Small intestine (tissue), 7 donors: Measurements from ENCODE around the gene SYMPK. TPM values are rescaled to one million over a fixed set of nuclear protein-coding genes. Genes with fewer than 3 reads are reported as not detected.

ENCODE experiments used
- DNase-seq, 2 donors: peaks; one replicate each; pipeline versions ENCODE4 v3.0.0 to v3.0.0-alpha.2; 2013
- FAIRE-seq: peaks from 2 replicates; lab custom pipeline; 2012; peaks lifted over from hg19 to GRCh38; lab: Jason Lieb, UNC
- H3K27ac ChIP-seq, 3 donors: one replicate each; pipeline ENCODE4 v1.5.1; 2013; ENCODE audit warnings: low read length in 2 of 3, mild to moderate bottlenecking in 2 of 3, control low read depth in 1 of 3, inconsistent platforms in 1 of 3, low read depth in 1 of 3, moderate library complexity in 1 of 3
- H3K27me3 ChIP-seq, 3 donors: one replicate each; pipeline ENCODE4 v1.6.1; 2013; ENCODE audit warnings: low read length in 3 of 3, inconsistent platforms in 1 of 3; ENCODE audit not compliant: control insufficient read depth in 3 of 3, insufficient read depth in 3 of 3
- H3K36me3 ChIP-seq, 3 donors: one replicate each; pipeline ENCODE4 v1.6.1; 2013; ENCODE audit warnings: low read length in 3 of 3, inconsistent platforms in 1 of 3, low read depth in 1 of 3, mild to moderate bottlenecking in 1 of 3, moderate library complexity in 1 of 3; ENCODE audit not compliant: control insufficient read depth in 3 of 3, insufficient read depth in 2 of 3
- H3K4me1 ChIP-seq, 3 donors: one replicate each; pipeline ENCODE4 v1.6.1; 2013; ENCODE audit warnings: low read length in 2 of 3, inconsistent platforms in 1 of 3, low read depth in 1 of 3, mild to moderate bottlenecking in 1 of 3, moderate library complexity in 1 of 3; ENCODE audit not compliant: control insufficient read depth in 3 of 3, insufficient read depth in 2 of 3
- H3K4me3 ChIP-seq, 3 donors: one replicate each; pipeline ENCODE4 v1.5.1; 2013; ENCODE audit warnings: low read length in 3 of 3, control low read depth in 1 of 3, inconsistent platforms in 1 of 3, low read depth in 1 of 3, mild to moderate bottlenecking in 1 of 3, moderate library complexity in 1 of 3
- H3K9me3 ChIP-seq, 2 donors: one replicate each; pipeline ENCODE4 v1.6.1; 2013; ENCODE audit warnings: low read depth in 1 of 2, low read length in 1 of 2; ENCODE audit not compliant: control insufficient read depth in 2 of 2, insufficient read depth in 1 of 2
- whole genome bisulfite sequencing, 3 donors: extraction: QIAGEN DNeasy Blood & Tissue Kit; methylation state at CpG; one replicate each; pipeline ENCODE4 v1.1.7; 2013; 5-methylcytosine and 5-hydroxymethylcytosine counted together
- polyA plus RNA-seq, 4 donors: library from polyadenylated mRNA; stranded (reverse) in 3 of 4; unstranded in 1 of 4; fragments of 200-250 nt in 3 of 4; fragments of 120-200 nt in 1 of 4; gene quantifications; one replicate each; pipeline versions ENCODE4 v1.2.1 to v1.2.3, GENCODE V29; 2013
- donor health status: healthy with polysubstance abuse.
- donor health status: control.
- donor health status: control.
- donor health status: Bipolar disorder and iron deficiency.
- donor health status: healthy.

The SYMPK gene
- polyA plus RNA-seq, 4 donors = 64.8 to 106 (median 72.4) TPM

DNA sequence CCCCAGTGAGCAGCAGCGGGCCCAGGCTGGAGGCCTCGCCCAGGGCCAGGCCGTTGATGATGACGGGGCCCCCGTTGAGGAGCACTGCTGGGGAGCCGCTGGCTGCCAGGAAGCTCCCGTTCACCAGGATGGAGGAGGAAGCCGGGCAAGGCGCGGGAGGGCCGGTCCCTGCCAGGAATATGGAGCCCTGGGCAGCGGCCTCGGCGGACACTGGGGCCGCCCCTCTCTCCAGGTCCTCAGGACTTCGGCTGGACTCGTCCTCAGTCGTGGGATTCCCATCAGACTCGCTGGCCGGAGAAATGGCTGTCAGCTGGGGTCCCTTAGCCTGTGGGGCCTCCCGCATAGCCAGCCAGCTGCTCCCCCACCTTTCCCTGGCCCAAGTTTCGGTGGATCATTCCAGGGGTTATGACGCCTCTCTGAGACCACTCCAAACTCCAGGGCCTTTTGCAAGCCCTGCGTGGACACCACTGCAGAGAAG lies 96.0 kb downstream of the SYMPK start:
- peaks cover 0 to 39% (median 2%) of the 10 kb centered on the region in 3 donors for H3K4me1 ChIP-seq

DNA sequence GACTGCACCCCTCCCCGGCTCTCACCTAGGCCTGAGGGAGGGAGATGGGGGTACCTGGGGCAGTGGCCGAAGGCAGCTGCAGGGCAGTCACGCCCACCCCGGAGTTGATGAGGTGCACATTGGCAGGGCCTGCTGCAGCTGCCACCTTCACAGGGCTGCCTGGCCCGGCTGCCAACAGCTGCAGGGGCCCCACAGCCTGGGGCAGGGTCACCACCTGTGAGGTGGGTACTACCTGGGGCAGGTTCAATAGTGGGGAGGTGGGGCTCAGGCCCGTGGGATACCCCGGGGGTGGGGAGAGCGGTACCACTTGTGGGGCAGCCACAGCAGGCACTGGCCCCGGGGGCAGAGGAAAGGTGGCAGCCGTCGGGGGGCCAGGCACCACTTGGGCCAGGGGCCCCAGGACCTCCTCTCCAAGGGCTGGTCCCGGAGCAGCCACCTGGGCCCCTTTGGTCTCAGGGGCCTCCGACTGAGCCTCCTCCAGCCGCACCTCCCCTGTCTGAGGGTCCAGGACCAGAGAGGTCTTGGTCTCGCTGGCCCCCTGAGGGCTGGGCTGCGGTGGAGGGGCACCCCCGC lies 96.6 kb downstream of the SYMPK start:
- WGBS, 3 donors = 59 to 64% (median 63%) methylated on average over 15 to 17 of the region's 17 CpGs
- Histone ChIP-seq H3K4me3 (peak overlapping the region in 1 of 3 donors; percentile 73), H3K27me3 (peaks cover 0 to 14% (median 2%) of the 10 kb centered on the region in 3 donors), H3K27ac (peak overlapping the region in 2 of 3 donors; percentile 84 to 90), H3K9me3 (no peaks in the 10 kb centered on the region), H3K4me1 (peaks cover 0 to 38% (median 0%) of the 10 kb centered on the region in 3 donors), H3K36me3 (peaks cover 0 to 17% (median 0%) of the 10 kb centered on the region in 3 donors)
- FAIRE-seq = no peak
- no peak for DNase-seq

More for the DNA sequence above, 96.0 kb downstream of the SYMPK start:
- WGBS, 3 donors = 25 to 36% (median 34%) methylated on average over 22 to 24 of the region's 24 CpGs
- peaks cover 0 to 22% (median 0%) of the 10 kb centered on the region in 3 donors for H3K36me3 ChIP-seq
- H3K4me3 ChIP-seq = peak overlapping the region in 2 of 3 donors; percentile 68 to 73
- no peak for FAIRE-seq
- no peaks in the 10 kb centered on the region for H3K9me3 ChIP-seq
- peak overlapping the region in 2 of 3 donors; percentile 84 to 90 for H3K27ac ChIP-seq
- H3K27me3 ChIP-seq = peaks cover 0 to 14% (median 2%) of the 10 kb centered on the region in 3 donors
- DNase-seq = no peak

DNA sequence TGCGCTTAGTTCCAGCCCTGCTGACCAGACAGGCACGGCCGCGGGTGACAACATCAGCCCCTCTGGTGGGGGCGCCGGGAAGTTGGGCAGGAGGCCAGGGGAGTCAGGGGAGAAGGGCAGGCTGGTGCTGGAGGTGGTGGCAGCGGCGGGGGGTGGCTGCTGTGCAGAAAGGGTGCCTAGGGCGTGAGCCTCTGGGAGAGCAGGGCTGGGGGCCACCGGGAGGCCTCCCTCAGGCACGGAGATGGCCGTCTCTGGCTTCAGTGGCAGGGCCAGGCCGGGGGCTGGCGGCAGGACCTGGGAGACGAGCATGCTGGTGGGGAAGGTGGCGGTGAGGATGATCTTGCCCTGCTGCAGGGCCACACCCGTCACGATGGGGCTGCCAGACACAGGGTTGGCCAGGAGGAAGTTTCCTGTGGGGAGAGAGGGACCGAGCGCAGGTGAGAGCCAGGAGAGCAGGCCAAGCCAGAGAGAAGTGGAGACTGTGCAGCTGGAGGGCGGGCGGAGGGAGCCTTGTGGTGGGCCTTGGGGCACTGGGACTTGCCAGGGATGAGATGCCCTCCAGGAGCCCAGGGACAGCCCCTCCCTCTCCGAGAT lies 97.1 kb downstream of the SYMPK start:
- 77 to 81% (median 79%) methylated on average over 18 to 23 of the region's 23 CpGs for WGBS, 3 donors
- no peak for DNase-seq
- Histone ChIP-seq H3K36me3 (peaks cover 0 to 12% (median 0%) of the 10 kb centered on the region in 3 donors), H3K4me3 (no peak overlapping the region), H3K4me1 (peaks cover 0 to 32% (median 0%) of the 10 kb centered on the region in 3 donors), H3K27ac (no peak overlapping the region), H3K27me3 (peaks cover 0 to 14% (median 2%) of the 10 kb centered on the region in 3 donors), H3K9me3 (no peaks in the 10 kb centered on the region)
- FAIRE-seq = no peak

Other genes starting within 250 kb of the SYMPK start
- gene EML2, start 223.8 kb downstream of the SYMPK start, polyA plus RNA-seq = 10 to 100 TPM; 18.9 to 39.9 (median 20.8) TPM
- gene GIPR, start 194.9 kb downstream of the SYMPK start, polyA plus RNA-seq = 1 to 10 TPM in 2 of 4 donors, under 1 TPM in 2; 0.67 to 9.1 (median 0.97) TPM
- gene SNRPD2, start 171.2 kb downstream of the SYMPK start, polyA plus RNA-seq = 100 to 1,000 TPM; 209 to 422 (median 250) TPM
- 1 to 10 TPM; 4.1 to 8.7 (median 5.5) TPM for gene QPCTL, start 170.5 kb downstream of the SYMPK start, polyA plus RNA-seq
- gene FBXO46, start 132.3 kb downstream of the SYMPK start, polyA plus RNA-seq = 10 to 100 TPM in 1 of 4 donors, 1 to 10 TPM in 3; 5.4 to 16.6 (median 9.3) TPM
- gene MEIOSIN, start 129.7 kb downstream of the SYMPK start, polyA plus RNA-seq = not detected
- 10 to 100 TPM in 1 of 4 donors, 1 to 10 TPM in 3; 1.6 to 12.4 (median 6.3) TPM for gene SIX5, start 93.9 kb downstream of the SYMPK start, polyA plus RNA-seq
- gene DMPK, start 80.7 kb downstream of the SYMPK start, polyA plus RNA-seq = 10 to 100 TPM; 12.7 to 42.2 (median 21.6) TPM
- 10 to 100 TPM in 2 of 4 donors, 1 to 10 TPM in 2; 4.6 to 20.9 (median 11.9) TPM for gene DMWD, start 70.3 kb downstream of the SYMPK start, polyA plus RNA-seq
- under 1 TPM in 2 of 4 donors, not detected in 2; 0.01 to 0.07 TPM for gene RSPH6A, start 47.8 kb downstream of the SYMPK start, polyA plus RNA-seq
- gene FOXA3, start 1.2 kb upstream of the SYMPK start, polyA plus RNA-seq = 10 to 100 TPM; 15.7 to 33.6 (median 23.1) TPM
- gene IRF2BP1, start 23.0 kb upstream of the SYMPK start, polyA plus RNA-seq = 10 to 100 TPM; 14.5 to 22.5 (median 15.7) TPM
- 10 to 100 TPM in 1 of 4 donors, 1 to 10 TPM in 3; 4.8 to 10.7 (median 8.4) TPM for gene MYPOP, start 39.5 kb upstream of the SYMPK start, polyA plus RNA-seq
- not detected for gene NANOS2, start 51.6 kb upstream of the SYMPK start, polyA plus RNA-seq
- 1 to 10 TPM in 1 of 4 donors, under 1 TPM in 3; under 0.01 to 2.0 (median 0.56) TPM for gene NOVA2, start 110.7 kb upstream of the SYMPK start, polyA plus RNA-seq
- gene CCDC61, start 132.3 kb upstream of the SYMPK start, polyA plus RNA-seq = 10 to 100 TPM in 2 of 4 donors, 1 to 10 TPM in 2; 7.8 to 13.3 (median 10.7) TPM
- under 1 TPM in 1 of 4 donors, not detected in 3; 0.41 TPM for gene PGLYRP1, start 159.9 kb upstream of the SYMPK start, polyA plus RNA-seq
- 1 to 10 TPM in 1 of 4 donors, under 1 TPM in 1, not detected in 2; 0.03 to 1.2 TPM for gene IGFL4, start 177.9 kb upstream of the SYMPK start, polyA plus RNA-seq